GM18909 (cell line): ENCODE data around the gene GPSM3.
"Not testable (repeated sequence)": the region's sequence is repeated elsewhere in the genome, so short reads cannot be mapped to it uniquely, and the experiment has no call there.

Experiments used
- ATAC-seq: cut with Tn5 transposase; IDR thresholded peaks from one replicate; pipeline ENCODE4 v1.9.1; 2021; ENCODE audit warnings: mild to moderate bottlenecking; ENCODE audit not compliant: unreplicated experiment, poor library complexity

Gene GPSM3

GRCh38 chr6:32152769-32153563 lies 39.5 kb downstream of the GPSM3 start:
- no peak for ATAC-seq

DNA sequence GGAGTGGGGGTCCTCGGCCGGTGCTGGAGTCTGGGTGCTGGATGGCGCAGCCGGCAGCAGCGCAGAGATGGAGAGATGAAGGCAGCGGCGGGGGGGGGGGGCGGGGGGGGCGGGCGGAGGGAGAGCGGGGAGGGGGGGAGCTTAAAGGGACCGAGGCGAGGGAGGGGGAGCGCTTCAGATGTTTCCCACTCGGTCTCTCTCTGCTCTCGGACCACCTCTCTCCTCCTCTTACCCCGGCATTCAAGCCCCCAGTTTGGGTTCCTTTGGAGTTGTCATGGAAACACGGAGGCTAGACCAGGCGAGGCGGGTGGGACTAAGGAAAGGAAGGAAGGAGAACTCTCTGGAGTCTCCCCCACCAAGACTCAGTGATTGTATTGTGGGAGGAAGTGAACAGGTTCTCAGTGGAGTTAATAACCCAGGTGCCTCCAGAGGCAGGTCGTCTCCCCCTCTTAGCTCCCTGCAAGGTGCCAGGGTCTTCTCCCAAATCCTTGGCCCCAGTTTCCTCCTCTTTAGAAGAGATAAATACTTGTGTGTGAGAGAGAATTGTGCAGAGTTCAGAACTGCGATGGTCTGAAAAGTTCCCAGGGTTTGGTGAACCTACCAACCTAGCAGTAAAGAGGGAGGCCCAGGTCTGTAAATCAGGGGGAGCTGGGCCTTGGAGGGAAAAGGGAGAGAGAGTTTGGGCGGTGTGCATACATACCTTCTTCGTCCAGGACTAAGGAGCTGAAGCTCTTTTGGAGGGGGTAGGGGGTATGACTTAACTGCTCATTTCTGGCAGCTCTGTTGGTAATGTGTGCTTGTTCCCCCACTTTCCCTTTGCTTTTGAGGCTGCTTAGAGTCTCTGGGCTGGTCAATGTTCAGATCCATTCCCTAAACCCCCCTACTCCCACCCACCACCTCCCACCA lies 40.3 kb downstream of the GPSM3 start, which contains the start of gene PRRT1:
TSS of gene PRRT1 (minus strand) at position 77 of the 906 bp plus-strand sequence. CDS start 112 bp downstream, outside the sequence.
- no peak for ATAC-seq

DNA sequence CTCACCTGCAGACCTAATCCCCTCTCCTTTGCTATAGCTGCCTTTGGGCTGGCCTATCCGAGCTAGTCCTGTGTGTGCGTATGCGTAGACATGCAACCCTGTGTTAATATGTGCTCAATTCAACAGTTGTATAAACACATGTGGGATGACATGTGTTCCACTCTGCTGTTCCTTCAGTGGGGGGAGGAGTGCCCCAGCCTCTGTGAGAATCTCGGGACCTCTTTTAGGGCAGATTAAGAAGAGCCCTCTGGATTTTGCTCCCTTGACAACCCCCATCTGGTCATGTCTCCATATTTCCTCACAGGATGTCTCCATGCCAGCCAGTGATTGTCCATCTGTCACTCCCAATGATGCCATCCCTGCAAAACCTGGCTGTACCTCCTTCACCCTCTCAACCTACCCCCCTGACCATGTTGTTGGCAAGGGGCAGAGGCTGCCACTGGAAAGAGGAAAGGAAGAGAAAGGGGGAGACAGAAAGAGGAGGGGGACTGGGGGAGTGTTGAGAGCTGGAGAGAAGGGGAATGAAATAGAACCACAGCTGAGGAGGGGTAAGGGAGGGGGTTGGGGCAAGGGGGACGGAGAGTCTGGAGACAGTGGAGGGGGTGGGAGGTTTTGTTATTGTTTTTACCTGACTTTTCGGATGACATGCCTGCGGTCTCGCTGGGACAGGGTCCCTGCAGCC lies 41.1 kb downstream of the GPSM3 start:
- no peak for ATAC-seq

DNA sequence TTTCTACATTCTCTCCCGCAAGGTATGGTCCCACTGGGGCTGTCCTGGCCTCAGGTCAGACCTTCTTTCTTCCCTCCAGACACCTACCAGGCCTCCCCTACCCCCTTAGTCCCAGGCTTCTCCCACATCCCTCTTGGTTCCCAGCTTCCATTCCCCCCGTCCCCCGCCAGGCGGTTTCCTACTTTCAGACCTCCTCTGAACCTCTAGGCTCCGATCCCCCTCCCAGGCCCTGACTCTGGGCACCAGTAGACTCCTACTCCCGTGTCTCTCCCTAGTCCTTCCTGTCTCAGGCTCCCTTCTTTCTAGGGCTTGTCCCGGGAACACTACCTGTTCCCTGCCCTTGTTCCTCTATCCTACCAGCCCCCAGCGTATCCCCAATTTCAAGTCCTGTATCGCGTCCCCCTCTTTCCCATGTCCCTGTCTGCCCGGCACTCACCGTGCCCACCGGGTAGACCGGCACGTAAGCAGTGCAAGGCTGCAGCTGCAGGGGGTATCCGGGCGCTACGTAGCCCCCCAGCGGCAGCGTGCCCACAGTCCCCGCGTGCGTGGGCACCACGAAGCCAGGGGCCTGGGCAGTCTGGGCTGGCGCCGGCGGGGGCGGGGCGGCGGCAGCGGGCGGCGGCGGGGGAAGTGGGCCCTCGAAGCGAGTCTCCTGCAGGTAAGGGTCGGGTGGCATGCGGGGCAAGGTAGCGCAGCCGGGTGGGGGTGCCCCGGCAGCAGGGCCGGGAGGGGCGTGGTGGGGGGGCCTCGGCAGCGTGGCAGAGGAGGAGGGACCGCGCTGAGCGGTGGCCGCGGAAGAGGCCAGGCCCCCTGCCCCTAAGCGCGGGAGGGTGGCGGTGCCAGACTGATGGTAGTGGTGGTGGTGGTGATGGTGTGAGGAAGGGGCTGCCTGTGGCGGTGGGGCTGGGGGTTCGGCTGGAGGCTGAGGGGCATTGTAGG lies 42.2 kb downstream of the GPSM3 start:
- no peak for ATAC-seq

GRCh38 chr6:32149092-32149755 lies 43.2 kb downstream of the GPSM3 start:
- no peak for ATAC-seq

DNA sequence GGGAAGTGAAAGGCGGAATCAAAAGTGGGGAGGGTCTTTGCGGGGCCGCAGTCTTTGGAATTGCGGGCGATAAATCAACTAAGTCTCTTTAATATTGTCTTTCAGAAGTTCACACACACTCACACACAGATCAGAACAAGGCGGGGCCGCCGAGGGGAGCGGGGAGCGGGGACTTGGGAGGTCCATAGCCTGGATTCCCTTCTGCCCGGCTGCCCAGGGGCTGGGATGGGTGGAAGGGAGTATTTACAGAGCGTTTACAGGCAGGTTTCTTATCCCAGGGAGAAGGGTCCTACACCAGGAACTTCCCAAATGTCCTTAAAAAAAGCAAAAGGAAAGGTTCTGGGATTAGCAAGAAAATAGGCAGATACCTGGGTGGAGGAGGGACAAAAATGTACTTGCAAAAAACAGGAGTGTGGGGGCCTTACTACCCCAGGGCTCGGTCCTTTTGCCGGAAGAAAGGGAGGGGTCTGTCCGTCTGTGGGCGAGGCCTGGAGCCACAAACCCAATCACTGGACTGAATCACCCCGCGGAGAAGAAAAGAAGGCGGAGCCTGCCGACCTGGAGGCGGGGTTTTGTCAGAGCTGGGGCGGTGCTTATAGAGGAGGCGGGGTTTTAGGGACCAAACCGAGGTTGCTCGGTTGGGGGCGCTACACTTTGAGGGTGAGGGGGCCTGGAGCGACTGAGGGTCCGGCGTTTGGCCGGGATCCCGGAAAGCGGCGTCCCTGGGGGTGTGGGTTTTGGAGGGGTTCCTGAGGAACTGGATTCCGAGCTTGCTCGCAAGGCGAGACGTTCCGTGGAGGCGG lies 44.0 kb downstream of the GPSM3 start:
- no peak for ATAC-seq

GRCh38 chr6:32147401-32148132 lies 44.9 kb downstream of the GPSM3 start:
- no peak for ATAC-seq

DNA sequence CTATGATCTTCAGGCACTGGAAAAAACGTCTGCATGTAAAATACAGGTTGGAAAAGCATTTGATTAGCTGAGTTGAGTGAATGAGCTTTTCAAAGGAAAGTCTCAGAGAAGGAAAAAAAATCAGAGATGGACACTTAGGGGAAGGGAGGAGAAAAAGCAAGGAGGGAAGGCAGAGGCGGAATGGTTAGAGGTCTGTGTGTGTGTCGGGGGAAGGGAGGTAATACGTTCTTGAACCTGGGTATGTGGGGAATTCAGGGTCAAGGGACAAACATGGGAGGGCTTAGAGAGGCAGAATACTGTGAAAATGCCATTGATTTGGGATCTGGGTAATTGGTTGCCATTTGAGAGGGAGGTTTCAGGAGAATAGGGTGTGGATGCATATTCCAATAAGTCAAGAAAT lies 45.8 kb downstream of the GPSM3 start:
- ATAC-seq, result no peak

DNA sequence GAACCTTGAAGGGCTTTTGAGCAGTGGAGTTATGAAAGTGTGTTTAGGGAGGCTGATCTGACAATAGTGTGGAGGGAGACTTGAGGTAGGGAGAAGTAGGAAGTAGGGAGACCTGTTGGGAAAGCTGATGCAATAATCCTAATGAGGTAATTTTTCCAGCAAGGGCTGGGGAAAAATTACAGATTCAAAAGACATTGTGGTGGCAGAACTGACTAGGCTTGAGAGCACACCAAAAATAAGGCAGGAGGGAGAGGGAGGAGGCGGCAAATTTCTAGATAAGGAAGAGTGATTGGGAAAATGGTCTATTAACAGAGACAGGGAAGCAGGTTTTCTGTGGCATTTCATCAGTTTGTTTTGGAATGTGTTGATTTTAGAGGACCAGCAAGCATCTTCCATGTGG lies 46.2 kb downstream of the GPSM3 start:
- no peak for ATAC-seq

GRCh38 chr6:32144238-32144637 lies 48.2 kb downstream of the GPSM3 start:
- ATAC-seq, result not testable (repeated sequence)
